PC-3 (cell line): Measurements from ENCODE around the gene CERS6.

Experiments used
- EZH2 ChIP-seq: fragments of 300-600 bp; sonication (generic); IDR thresholded peaks from one replicate; pipeline ENCODE4 v1.6.1; 2017; ENCODE audit warnings: antibody characterized with exemption, mild to moderate bottlenecking, low read length; ENCODE audit not compliant: unreplicated experiment
- EZH2phosphoT487 ChIP-seq: fragments of 300-600 bp; sonication (generic); IDR thresholded peaks from 2 replicates; pipeline ENCODE4 v1.6.1; 2018; ENCODE audit warnings: mild to moderate bottlenecking, antibody characterized with exemption, low read length, borderline replicate concordance
- TF ChIP-seq, protein P1 (sequence below): fragments of 300-600 bp; sonication (generic); conservative IDR thresholded peaks from 2 replicates; pipeline ENCODE4 v1.5.1; 2017; ENCODE audit warnings: antibody characterized with exemption, low read depth, mild to moderate bottlenecking, low read length

DNA sequence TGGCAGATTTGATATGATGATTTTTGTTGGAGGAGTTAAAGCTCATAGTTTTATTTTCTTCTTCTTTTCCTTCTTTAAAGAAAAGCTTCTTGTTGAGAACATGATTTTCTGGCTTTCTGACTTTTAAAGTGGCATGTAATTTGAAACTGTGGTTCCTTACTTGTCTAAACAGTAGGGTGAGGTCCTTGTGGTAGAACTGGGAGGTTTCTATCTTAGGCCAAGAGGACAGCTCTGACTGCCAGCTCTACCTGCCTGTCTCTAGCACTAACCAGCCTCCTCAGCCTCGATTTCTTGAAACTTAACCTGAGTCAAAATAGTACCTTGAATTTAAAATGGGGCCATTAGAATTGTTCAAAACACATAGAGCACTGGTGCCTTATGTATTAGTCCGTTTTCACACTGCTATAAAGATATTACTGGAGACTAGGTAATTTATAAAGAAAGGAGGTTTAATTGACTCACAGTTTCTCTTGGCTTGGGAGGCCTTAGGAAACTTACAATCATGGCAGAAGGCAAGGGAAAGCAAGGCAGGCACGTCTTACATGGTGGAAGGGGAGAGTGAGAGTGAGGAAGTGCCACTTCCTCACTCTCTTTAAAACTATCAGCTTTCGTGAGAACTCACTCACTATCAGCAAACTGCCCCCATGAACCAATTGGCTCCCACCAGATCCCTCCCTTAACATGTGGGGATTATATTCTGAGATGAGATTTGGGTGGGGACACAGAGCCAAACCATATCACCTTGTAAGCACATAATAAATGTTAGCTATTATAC lies 119.0 kb downstream of the CERS6 start:
- TF ChIP-seq, protein P1, sequence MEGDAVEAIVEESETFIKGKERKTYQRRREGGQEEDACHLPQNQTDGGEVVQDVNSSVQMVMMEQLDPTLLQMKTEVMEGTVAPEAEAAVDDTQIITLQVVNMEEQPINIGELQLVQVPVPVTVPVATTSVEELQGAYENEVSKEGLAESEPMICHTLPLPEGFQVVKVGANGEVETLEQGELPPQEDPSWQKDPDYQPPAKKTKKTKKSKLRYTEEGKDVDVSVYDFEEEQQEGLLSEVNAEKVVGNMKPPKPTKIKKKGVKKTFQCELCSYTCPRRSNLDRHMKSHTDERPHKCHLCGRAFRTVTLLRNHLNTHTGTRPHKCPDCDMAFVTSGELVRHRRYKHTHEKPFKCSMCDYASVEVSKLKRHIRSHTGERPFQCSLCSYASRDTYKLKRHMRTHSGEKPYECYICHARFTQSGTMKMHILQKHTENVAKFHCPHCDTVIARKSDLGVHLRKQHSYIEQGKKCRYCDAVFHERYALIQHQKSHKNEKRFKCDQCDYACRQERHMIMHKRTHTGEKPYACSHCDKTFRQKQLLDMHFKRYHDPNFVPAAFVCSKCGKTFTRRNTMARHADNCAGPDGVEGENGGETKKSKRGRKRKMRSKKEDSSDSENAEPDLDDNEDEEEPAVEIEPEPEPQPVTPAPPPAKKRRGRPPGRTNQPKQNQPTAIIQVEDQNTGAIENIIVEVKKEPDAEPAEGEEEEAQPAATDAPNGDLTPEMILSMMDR, result no peak
- TF ChIP-seq EZH2 (no peak), EZH2phosphoT487 (no peak)
